Measurements from ENCODE around the gene EXOC8. TPM values are rescaled to one million over a fixed set of nuclear protein-coding genes. Genes with fewer than 3 reads are reported as not detected.
A peak's percentile ranks its signal among the peaks of the same experiment; 100 is the strongest.

The EXOC8 gene
- total and polyA plus RNA-seq, 9 of the 15 experiments (the other 6 are each of a cell fraction or from before 2014, with no cell fraction given): 2.1 to 13.6 (median 7.2) TPM

GRCh38 chr1:231286603-231287002 is 51.0 kb downstream of the EXOC8 start:
- Histone ChIP-seq H3K4me3 (no peak overlapping the region), H2AFZ (ENCODE audit: low read depth, low read length) (no peak overlapping the region), H3K9me3 (replicated peaks; ENCODE audit: control insufficient read depth, insufficient read depth, low read depth, low read length) (no peaks in the 10 kb centered on the region), H3K27ac (ENCODE audit: extremely low read depth, low read depth, low read length) (no peak overlapping the region), H3K36me3 (ENCODE audit: control insufficient read depth, insufficient read depth, low read length) (no peaks in the 10 kb centered on the region), H3K79me2 (ENCODE audit: control insufficient read depth, insufficient read depth, low read length) (no peaks in the 10 kb centered on the region), H4K20me1 (replicated peaks; ENCODE audit: control insufficient read depth, insufficient read depth, low read length) (no peaks in the 10 kb centered on the region), H3K9ac (ENCODE audit: insufficient read depth in 1 of 2, low read depth in 2 of 2, low read length in 2 of 2) (no peak overlapping the region), H3K4me1 (replicated peaks in 1 of 2; ENCODE audit: control insufficient read depth in 2 of 2, insufficient read depth in 2 of 2, low read length in 2 of 2) (peaks cover 4% of the 10 kb centered on the region in 2 experiments; a peak in 2 of 5 replicates), H3K4me2 (ENCODE audit: insufficient read depth, low read length) (no peak overlapping the region), H3K27me3 (ENCODE audit: control insufficient read depth in 2 of 2, insufficient read depth in 2 of 2, low read length in 2 of 2) (peaks cover 13 to 16% of the 10 kb centered on the region in 2 experiments; a peak in 3 of 5 replicates), H3K9me1 (ENCODE audit: control insufficient read depth, insufficient read depth, low read length) (no peaks in the 10 kb centered on the region)
- ChIA-PET POLR2A (no interaction called here), CTCF (ENCODE audit: low intra/inter-chr PET ratio) (no interaction called here)
- in situ Hi-C loops (cut with MboI) (no loop called here), intact Hi-C loops (cut with micrococcal nuclease) (no loop called here)
- TF ChIP-seq PHF8 (IDR thresholded peaks at IDR 0.05; ENCODE audit: borderline replicate concordance, low read length) (no peak), MITF (IDR thresholded peaks at IDR 0.05) (no peak), SPI1 (IDR thresholded peaks at IDR 0.05; ENCODE audit: borderline replicate concordance, low read depth, low read length) (peak; percentile 95)
- 36% methylated on average over 6 of the region's 6 CpGs for WGBS (ENCODE audit: insufficient coverage, low coverage, missing lambda C conversion rate)
- DNase-seq (ENCODE audit: extremely low read depth in 1 of 4, low spot score in 3 of 4): no peak
- no peak for FAIRE-seq
- BruUV-seq (replicated peaks): no TSS peak
- no peak for ATAC-seq

- H3K4me3 ChIP-seq: no peak overlapping the region
- FAIRE-seq (no peak), ATAC-seq (no peak), DNase-seq (ENCODE audit: extremely low read depth in 1 of 4, low spot score in 3 of 4) (no peak)
- 0% methylated on average over 4 of the region's 6 CpGs for WGBS (ENCODE audit: insufficient coverage, low coverage, missing lambda C conversion rate)
- H3K9ac ChIP-seq (ENCODE audit: insufficient read depth in 1 of 2, low read depth in 2 of 2, low read length in 2 of 2): no peak overlapping the region
- intact Hi-C loops (cut with micrococcal nuclease): no loop called here
- H3K9me1 ChIP-seq (ENCODE audit: control insufficient read depth, insufficient read depth, low read length): no peaks in the 10 kb centered on the region
- no peaks in the 10 kb centered on the region for H3K9me3 ChIP-seq (replicated peaks; ENCODE audit: control insufficient read depth, insufficient read depth, low read depth, low read length)
- no TSS peak for BruUV-seq (replicated peaks)
- in situ Hi-C loops (cut with MboI): no loop called here
- no peaks in the 10 kb centered on the region for H4K20me1 ChIP-seq (replicated peaks; ENCODE audit: control insufficient read depth, insufficient read depth, low read length)
- no peak overlapping the region for H3K27ac ChIP-seq (ENCODE audit: extremely low read depth, low read depth, low read length)
- POLR2A ChIA-PET: no interaction called here
- peaks cover 2 to 4% of the 10 kb centered on the region in 2 experiments; a peak in 2 of 5 replicates for H3K4me1 ChIP-seq (replicated peaks in 1 of 2; ENCODE audit: control insufficient read depth in 2 of 2, insufficient read depth in 2 of 2, low read length in 2 of 2)
- no peaks in the 10 kb centered on the region for H3K36me3 ChIP-seq (ENCODE audit: control insufficient read depth, insufficient read depth, low read length)
- H3K4me2 ChIP-seq (ENCODE audit: insufficient read depth, low read length): no peak overlapping the region
- H3K79me2 ChIP-seq (ENCODE audit: control insufficient read depth, insufficient read depth, low read length): no peaks in the 10 kb centered on the region
- peaks cover 6% of the 10 kb centered on the region in 2 experiments; a peak in 2 of 5 replicates for H3K27me3 ChIP-seq (ENCODE audit: control insufficient read depth in 2 of 2, insufficient read depth in 2 of 2, low read length in 2 of 2)
- CTCF ChIA-PET (ENCODE audit: low intra/inter-chr PET ratio): no interaction called here
- no peak overlapping the region for H2AFZ ChIP-seq (ENCODE audit: low read depth, low read length)
- TF ChIP-seq CBFB (CRISPR knock-in tag; IDR thresholded peaks at IDR 0.05) (no peak), ZNF589 (CRISPR knock-in tag; IDR thresholded peaks at IDR 0.05; ENCODE audit: low read depth) (no peak), ATF2 (CRISPR knock-in tag; IDR thresholded peaks at IDR 0.05) (no peak), EZH2 (IDR thresholded peaks at IDR 0.05; ENCODE audit: borderline replicate concordance, low read depth, low read length) (no peak), MLLT1 (IDR thresholded peaks at IDR 0.05) (no peak), SMAD1 (IDR thresholded peaks at IDR 0.05; ENCODE audit: low read depth, low read length, partially characterized antibody) (no peak), KLF16 (IDR thresholded peaks at IDR 0.05) (no peak)
Observed at GRCh38 chr1:231284441-231284840, 53.2 kb downstream of the EXOC8 start.
